HG03439 (cell line): ENCODE data around the gene ABHD2.
A peak's percentile ranks its signal among the peaks of the same experiment; 100 is the strongest.
"Not testable (repeated sequence)": the region's sequence is repeated elsewhere in the genome, so short reads cannot be mapped to it uniquely, and the experiment has no call there.

Source experiments
- ATAC-seq: cut with Tn5 transposase; IDR thresholded peaks from one replicate; pipeline ENCODE4 v1.9.1; 2021; ENCODE audit warnings: mild to moderate bottlenecking, moderate library complexity; ENCODE audit not compliant: unreplicated experiment

Gene ABHD2

DNA sequence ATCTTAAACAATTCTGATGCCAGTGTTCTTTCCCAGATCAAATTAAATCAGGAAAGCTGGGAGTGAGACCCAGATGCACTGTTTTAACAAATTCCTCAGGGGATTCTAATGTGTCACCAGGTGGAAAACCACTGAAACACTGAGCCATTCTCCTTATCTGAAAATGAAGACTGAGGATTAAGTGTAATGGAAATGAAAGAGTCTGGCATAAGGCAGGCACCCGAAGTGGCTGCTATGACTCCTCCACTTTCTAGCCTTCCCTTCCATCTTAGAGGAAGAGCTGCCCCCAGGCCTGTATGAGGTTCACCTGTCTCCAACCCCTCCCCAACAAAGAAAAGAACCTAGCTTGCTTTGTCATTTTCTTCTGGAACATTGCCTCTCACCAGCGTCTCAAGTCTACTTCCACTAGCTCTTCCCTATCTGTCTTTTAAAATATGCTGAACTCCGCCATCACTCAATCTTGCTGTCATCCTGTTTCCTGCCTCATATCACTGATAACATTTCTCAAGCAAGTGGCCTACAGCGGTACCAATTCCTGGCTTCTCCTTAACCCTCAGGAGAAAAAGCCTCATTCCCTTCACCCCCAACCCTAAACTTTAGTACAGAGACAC lies 13.7 kb upstream of the ABHD2 start:
- ATAC-seq = no peak

DNA sequence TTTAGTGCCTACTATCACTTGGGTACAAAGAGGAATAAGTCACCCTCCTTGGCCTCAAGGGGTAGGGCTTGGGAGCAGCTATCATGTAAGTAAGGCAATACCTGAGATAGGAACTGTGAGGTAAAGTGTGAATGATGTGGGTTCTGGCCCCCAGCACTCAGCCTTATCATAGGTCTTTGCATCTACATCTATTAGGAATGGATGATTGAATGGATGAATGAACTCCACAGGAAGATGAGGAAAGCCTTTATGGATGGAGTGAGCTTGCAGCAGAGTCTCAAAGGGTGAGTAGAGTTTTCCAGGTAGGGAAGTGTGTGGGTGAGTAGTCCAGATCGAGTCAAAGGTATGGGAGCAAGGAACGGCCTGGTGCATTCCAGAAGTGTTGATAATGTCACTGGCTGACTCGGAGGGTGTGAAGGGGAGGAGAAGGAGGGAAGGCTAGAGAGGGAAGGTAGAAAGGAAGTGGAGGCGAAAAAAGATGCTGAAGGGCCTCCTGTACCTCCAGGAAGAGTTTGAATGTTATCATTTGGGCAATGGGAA lies 13.1 kb upstream of the ABHD2 start:
- no peak for ATAC-seq

GRCh38 chr15:89075846-89076245 lies 12.4 kb upstream of the ABHD2 start:
- ATAC-seq = no peak

- ATAC-seq = no peak
Observed at GRCh38 chr15:89077750-89078149, 10.5 kb upstream of the ABHD2 start.

GRCh38 chr15:89078851-89079810 lies 9.1 kb upstream of the ABHD2 start:
- no peak for ATAC-seq

- no peak for ATAC-seq
Observed at GRCh38 chr15:89081878-89082277, 6.4 kb upstream of the ABHD2 start.

DNA sequence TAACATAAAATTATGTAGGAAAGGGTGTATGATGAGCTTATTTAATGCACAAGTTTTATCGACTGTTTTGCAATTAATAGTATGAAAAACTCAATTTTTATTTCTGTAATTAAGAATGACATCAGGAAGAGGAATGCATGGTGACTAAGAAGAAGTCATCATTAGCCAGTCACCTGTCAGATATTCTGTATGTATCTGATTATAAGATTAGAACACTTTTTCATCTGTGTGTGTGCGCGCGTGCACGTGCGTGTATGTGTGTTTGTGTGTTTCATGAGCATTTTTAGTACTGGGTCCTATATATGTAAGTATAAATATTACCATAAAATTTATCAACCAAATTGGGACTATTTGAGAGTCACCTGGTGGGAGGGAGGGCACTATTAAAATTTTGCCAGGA lies 5.0 kb upstream of the ABHD2 start:
- ATAC-seq = no peak

GRCh38 chr15:89085289-89085926 lies 2.8 kb upstream of the ABHD2 start:
- no peak for ATAC-seq

GRCh38 chr15:89085933-89086332 lies 2.3 kb upstream of the ABHD2 start:
- not testable (repeated sequence) for ATAC-seq

DNA sequence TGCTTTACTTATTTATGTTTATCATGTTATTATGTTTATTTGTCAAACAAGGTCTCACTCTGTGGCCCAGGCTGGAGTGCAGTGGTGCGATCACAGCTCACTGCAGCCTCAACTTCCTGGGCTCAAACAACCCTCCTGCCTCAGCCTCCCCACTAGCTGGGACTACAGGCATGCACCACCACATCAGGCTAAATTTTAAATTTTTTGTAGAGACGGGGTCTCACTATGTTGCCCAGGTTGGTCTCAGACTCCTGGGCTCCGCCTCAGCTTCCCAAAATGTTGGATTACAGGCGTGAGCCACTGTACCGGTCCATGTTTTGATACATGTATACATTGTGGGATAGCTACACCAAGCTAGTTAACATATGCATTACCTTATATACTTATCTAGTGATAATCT lies 1.9 kb upstream of the ABHD2 start:
- ATAC-seq = not testable (repeated sequence)

- no peak for ATAC-seq
Observed at GRCh38 chr15:89087161-89087829, 961 bp upstream of the ABHD2 start.

DNA sequence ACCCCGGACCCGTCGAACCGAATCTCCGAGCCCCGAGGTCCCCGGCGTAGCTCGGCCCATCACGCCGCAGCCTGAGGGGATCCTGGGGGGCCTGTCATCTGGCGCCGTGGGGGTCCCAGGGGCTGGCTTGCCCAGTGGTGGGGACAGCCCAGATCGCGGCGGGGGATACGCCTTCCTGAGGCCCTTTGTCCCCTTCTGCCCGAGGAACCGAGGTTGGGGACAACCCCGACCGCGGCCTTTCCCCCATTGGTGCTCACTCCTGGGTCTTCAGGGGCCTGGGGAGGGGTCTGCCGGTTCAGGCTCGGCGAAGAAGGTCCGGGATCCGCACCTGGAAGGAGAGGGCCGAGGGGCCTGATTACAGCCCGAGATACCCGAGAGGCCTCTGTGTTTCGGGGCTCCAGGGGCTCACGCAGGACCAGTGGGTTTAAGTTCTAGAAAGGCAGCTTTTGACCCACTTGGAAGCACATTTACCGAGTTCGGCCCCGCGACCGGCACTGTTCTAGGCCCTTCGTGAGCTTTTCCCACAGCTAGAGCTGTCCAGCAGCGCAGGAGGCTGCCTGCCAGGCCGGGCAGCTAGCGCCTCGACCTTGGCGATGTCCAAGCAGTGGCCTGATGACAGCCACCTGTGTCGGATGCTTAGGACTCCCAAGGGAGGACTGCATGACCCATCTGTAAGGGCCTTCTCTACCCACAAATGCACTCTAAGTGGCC lies 504 bp downstream of the ABHD2 start:
- ATAC-seq = peak; percentile 5

DNA sequence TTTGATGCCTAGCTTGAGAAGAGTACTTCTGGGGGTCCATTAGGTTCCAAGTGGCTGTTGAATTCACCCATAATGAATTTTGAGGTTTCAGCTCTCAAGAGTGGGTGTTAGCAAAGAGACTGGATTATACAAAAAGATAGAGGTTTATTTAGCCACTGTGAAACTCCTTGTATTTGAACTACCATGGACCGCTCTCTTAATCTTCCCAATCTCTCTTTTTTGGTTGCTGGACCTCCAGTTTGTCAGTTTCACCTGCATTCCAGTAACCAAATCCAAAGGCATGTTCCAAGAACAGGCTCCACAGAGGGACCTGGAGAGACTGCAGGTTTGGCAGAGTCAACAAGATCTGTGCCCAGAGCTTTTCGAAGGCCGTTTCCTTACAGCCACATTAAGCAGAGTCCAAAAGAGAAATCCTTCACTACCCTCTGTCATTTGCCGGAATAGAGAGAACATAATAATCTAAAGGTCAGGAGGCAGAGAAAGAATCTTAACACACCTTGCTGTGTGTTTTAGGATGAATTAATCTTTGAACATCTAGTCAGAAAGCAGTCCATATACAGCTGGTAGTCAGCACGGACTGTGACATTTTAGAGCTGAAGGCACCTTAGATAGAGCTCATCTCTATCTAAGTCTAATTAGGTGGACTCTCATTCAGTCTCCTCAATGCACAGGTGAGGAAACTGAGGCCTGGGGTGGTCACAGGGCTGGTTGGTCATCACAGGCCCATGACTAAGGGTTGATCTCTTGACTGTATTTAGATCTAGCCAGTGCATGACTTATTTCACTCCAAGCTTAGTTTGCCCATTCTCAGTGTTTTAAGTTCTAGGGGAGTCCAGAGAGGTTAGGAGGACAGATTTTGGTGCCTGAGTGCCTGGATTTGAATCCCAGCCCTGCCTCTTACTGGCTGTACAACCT lies 1.3 kb downstream of the ABHD2 start:
- no peak for ATAC-seq

GRCh38 chr15:89090791-89091626 lies 2.8 kb downstream of the ABHD2 start:
- no peak for ATAC-seq

GRCh38 chr15:89091627-89092220 lies 3.5 kb downstream of the ABHD2 start:
- ATAC-seq = no peak

GRCh38 chr15:89093509-89093908 lies 5.3 kb downstream of the ABHD2 start:
- no peak for ATAC-seq

DNA sequence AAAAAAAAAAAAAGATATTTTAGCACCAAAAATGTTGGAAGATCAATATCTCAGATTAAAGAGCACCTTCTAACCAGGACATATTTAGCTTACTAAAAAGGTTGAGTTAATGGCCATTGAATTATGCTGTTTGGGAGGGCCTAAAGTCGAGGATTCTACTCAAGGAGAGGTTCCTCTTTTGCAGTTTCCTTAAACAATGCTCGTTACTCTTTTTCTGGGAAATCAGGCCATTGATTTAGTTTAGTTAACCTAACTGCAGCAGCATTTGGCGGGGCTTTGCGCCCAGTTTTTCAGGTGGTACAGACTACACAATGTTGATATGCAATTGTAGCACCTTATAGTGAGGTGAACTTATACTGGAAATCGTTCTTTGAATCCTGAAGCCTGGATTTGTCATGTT lies 6.8 kb downstream of the ABHD2 start:
- no peak for ATAC-seq

DNA sequence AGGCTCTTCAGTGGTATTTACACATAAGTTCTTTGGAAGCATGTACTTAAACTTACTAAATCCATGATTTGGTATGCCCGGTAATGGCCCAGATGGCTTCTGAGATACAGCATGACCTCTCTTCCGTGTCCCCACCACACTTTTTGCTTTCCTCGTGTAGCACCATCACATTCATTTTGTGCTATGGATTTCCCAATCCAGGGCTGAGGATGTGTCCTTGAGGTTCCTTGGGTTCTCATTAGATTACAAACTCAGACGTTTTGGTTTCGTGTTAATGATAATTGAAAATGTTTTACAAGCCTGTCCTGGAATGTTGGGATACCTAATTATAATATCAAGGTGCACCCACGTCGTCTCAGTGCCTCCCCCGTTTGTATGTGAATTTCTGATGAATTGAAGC lies 7.3 kb downstream of the ABHD2 start:
- ATAC-seq = no peak
